SH-SY5Y (cell line): ENCODE measurements around the gene CEACAM21.

ENCODE experiments used
- GATA2 ChIP-seq: IDR thresholded peaks from 2 replicates; pipeline ENCODE4 v1.6.1; 2011; ENCODE audit warnings: mild to moderate bottlenecking, low read depth, low read length
- GATA3 ChIP-seq: IDR thresholded peaks from 2 replicates; pipeline ENCODE4 v1.6.1; 2011; ENCODE audit warnings: low read depth, mild to moderate bottlenecking, low read length, moderate library complexity

CEACAM21 gene

GRCh38 chr19:41564515-41565378, 11.2 kb upstream of the CEACAM21 start:
- TF ChIP-seq GATA3 (no peak), GATA2 (no peak)

GRCh38 chr19:41565379-41565720, 10.6 kb upstream of the CEACAM21 start:
- TF ChIP-seq GATA2, result no peak
- no peak for TF ChIP-seq GATA3

- TF ChIP-seq GATA3 (no peak), GATA2 (no peak)
Measured at GRCh38 chr19:41566001-41566400, 10.0 kb upstream of the CEACAM21 start.

GRCh38 chr19:41569481-41570150, 6.3 kb upstream of the CEACAM21 start:
- TF ChIP-seq GATA3, result no peak
- no peak for TF ChIP-seq GATA2

GRCh38 chr19:41570179-41570578, 5.8 kb upstream of the CEACAM21 start:
- TF ChIP-seq GATA2 (no peak), GATA3 (no peak)

- no peak for TF ChIP-seq GATA2
- TF ChIP-seq GATA3, result no peak
Measured at GRCh38 chr19:41570639-41571112, 5.3 kb upstream of the CEACAM21 start.

GRCh38 chr19:41577144-41577830, 1.3 kb downstream of the CEACAM21 start:
- TF ChIP-seq GATA2 (no peak), GATA3 (no peak)

GRCh38 chr19:41577833-41578232, 1.9 kb downstream of the CEACAM21 start:
- no peak for TF ChIP-seq GATA2
- no peak for TF ChIP-seq GATA3

- TF ChIP-seq GATA2, result no peak
- no peak for TF ChIP-seq GATA3
Measured at GRCh38 chr19:41578886-41579285, 2.9 kb downstream of the CEACAM21 start.

GRCh38 chr19:41584260-41584810, 8.4 kb downstream of the CEACAM21 start:
- no peak for TF ChIP-seq GATA2
- no peak for TF ChIP-seq GATA3

- TF ChIP-seq GATA3 (no peak), GATA2 (no peak)
Measured at GRCh38 chr19:41584931-41585330, 9.0 kb downstream of the CEACAM21 start.

- no peak for TF ChIP-seq GATA2
- TF ChIP-seq GATA3, result no peak
Measured at GRCh38 chr19:41586064-41586463, 10.1 kb downstream of the CEACAM21 start.

GRCh38 chr19:41587101-41587837, 11.3 kb downstream of the CEACAM21 start:
- TF ChIP-seq GATA2 (no peak), GATA3 (no peak)
